SK-N-SH treated with all-trans-retinoic acid at 6 μM for 48 hours (cell line): ENCODE measurements around the gene CD8B.

Experiments
- ATAC-seq: fragments of 200-7000 bp; cut with Tn5 transposase; 3 replicates; pipeline ENCODE4 v1.9.1; 2020; ENCODE audit warnings: mild to moderate bottlenecking, moderate library complexity
- ARNTL ChIP-seq: fragments of 450-650 bp; formaldehyde crosslinking; IDR thresholded peaks from 2 replicates; pipeline ENCODE4 v1.5.0; 2020; ENCODE audit warnings: low read depth, mild to moderate bottlenecking, moderate library complexity, borderline replicate concordance
- BACH2 ChIP-seq: fragments of 250-450 bp; sonication (Bioruptor Pico); IDR thresholded peaks from 2 replicates; pipeline ENCODE4 v1.9.0; 2021; ENCODE audit warnings: mild to moderate bottlenecking, borderline replicate concordance
- CREB5 ChIP-seq: fragments of 250-450 bp; sonication (Bioruptor Pico); IDR thresholded peaks from 2 replicates; pipeline ENCODE4 v1.5.1; 2020; ENCODE audit warnings: low read depth, mild to moderate bottlenecking, moderate library complexity
- CSDC2 ChIP-seq: fragments of 250-450 bp; sonication (Bioruptor Pico); IDR thresholded peaks from 2 replicates; pipeline ENCODE4 v1.5.0; 2020; ENCODE audit warnings: mild to moderate bottlenecking, moderate library complexity
- CSRNP3 ChIP-seq: fragments of 250-450 bp; sonication (Bioruptor Pico); IDR thresholded peaks from 2 replicates; pipeline ENCODE4 v1.5.1; 2021; ENCODE audit warnings: mild to moderate bottlenecking, moderate library complexity
- ESRRG ChIP-seq: fragments of 250-450 bp; sonication (Bioruptor Pico); IDR thresholded peaks from 2 replicates; pipeline ENCODE4 v1.6.1; 2021; ENCODE audit warnings: mild to moderate bottlenecking
- GLIS3 ChIP-seq: fragments of 250-450 bp; sonication (Bioruptor Pico); IDR thresholded peaks from 2 replicates; pipeline ENCODE4 v1.5.0; 2020; ENCODE audit warnings: mild to moderate bottlenecking, moderate library complexity
- ISL1 ChIP-seq: fragments of 250-450 bp; sonication (Bioruptor Pico); IDR thresholded peaks from 2 replicates; pipeline ENCODE4 v2.1.2; 2022; ENCODE audit warnings: mild to moderate bottlenecking, moderate library complexity
- OSR1 ChIP-seq: fragments of 250-450 bp; sonication (Bioruptor Pico); IDR thresholded peaks from 2 replicates; pipeline ENCODE4 v1.8.0; 2022; ENCODE audit warnings: moderate library complexity, mild to moderate bottlenecking, inconsistent platforms
- POU6F1 ChIP-seq: fragments of 250-450 bp; sonication (Bioruptor Pico); IDR thresholded peaks from 2 replicates; pipeline ENCODE4 v1.8.0; 2021; ENCODE audit warnings: low read depth, mild to moderate bottlenecking, moderate library complexity, borderline replicate concordance
- PPARA ChIP-seq: fragments of 250-450 bp; sonication (Bioruptor Pico); IDR thresholded peaks from 2 replicates; pipeline ENCODE4 v1.5.0; 2020; ENCODE audit warnings: mild to moderate bottlenecking, borderline replicate concordance
- SNAI2 ChIP-seq: fragments of 250-450 bp; sonication (Bioruptor Pico); IDR thresholded peaks from 2 replicates; pipeline ENCODE4 v1.5.0; 2020; ENCODE audit warnings: mild to moderate bottlenecking, moderate library complexity
- TCF4 ChIP-seq: fragments of 250-450 bp; sonication (Bioruptor Pico); IDR thresholded peaks from 2 replicates; pipeline ENCODE4 v1.8.0; 2021; ENCODE audit warnings: mild to moderate bottlenecking, moderate library complexity, borderline replicate concordance
- TOX ChIP-seq: fragments of 250-450 bp; sonication (Bioruptor Pico); IDR thresholded peaks from 2 replicates; pipeline ENCODE4 v1.8.0; 2021; ENCODE audit warnings: mild to moderate bottlenecking, moderate library complexity, borderline replicate concordance
- ZC3H10 ChIP-seq: fragments of 250-450 bp; sonication (Bioruptor Pico); IDR thresholded peaks from 2 replicates; pipeline ENCODE4 v1.5.1; 2021; ENCODE audit warnings: mild to moderate bottlenecking, moderate library complexity
- ZFP3 ChIP-seq: fragments of 250-450 bp; sonication (Bioruptor Pico); IDR thresholded peaks from 2 replicates; pipeline ENCODE4 v1.5.0; 2020; ENCODE audit warnings: mild to moderate bottlenecking, moderate library complexity
- ZFP30 ChIP-seq: fragments of 450-650 bp; formaldehyde crosslinking; IDR thresholded peaks from 2 replicates; pipeline ENCODE4 v1.5.0; 2022; ENCODE audit warnings: mild to moderate bottlenecking, moderate library complexity
- ZNF565 ChIP-seq: fragments of 450-650 bp; formaldehyde crosslinking; conservative IDR thresholded peaks from 2 replicates; pipeline ENCODE4 v1.5.0; 2020; ENCODE audit warnings: low read depth, mild to moderate bottlenecking, moderate library complexity
- ZNF70 ChIP-seq: fragments of 450-650 bp; formaldehyde crosslinking; IDR thresholded peaks from 2 replicates; pipeline ENCODE4 v1.5.0; 2020; ENCODE audit warnings: mild to moderate bottlenecking, moderate library complexity
- ZNF8 ChIP-seq: fragments of 450-650 bp; formaldehyde crosslinking; IDR thresholded peaks from 2 replicates; pipeline ENCODE4 v1.5.0; 2020; ENCODE audit warnings: mild to moderate bottlenecking, moderate library complexity
- TF ChIP-seq, protein P1 (sequence below): fragments of 250-450 bp; sonication (Bioruptor Pico); IDR thresholded peaks from 2 replicates; pipeline ENCODE4 v1.8.0; 2020; ENCODE audit warnings: mild to moderate bottlenecking, moderate library complexity, borderline replicate concordance
- TF ChIP-seq, protein P2 (sequence below): fragments of 250-450 bp; sonication (Bioruptor Pico); IDR thresholded peaks from 2 replicates; pipeline ENCODE4 v1.5.0; 2020; ENCODE audit warnings: mild to moderate bottlenecking, moderate library complexity

The CD8B gene

DNA sequence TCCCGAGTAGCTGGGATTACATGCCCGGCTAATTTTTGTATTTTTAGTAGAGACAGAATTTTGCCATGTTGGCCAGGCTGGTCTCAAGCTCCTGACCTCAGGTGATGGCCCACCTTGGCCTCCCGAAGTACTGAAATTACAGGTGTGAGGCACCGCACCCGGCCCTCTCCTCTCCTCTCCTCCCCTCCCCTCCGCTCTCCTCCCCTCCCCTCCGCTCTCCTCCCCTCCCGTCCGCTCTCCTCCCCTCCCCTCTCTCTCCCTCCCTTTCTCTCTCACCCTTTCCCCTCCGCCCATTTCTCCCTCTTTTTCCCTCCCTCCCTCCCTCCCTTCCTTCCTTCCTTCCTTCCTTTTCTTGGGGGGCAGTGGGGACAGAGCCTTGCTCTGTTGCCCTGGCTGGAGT is 28.4 kb downstream of the CD8B start:
- no peak for ATAC-seq
- no peak for TF ChIP-seq PPARA (CRISPR knock-in tag)
- TF ChIP-seq, all 23 proteins: peak for 0

DNA sequence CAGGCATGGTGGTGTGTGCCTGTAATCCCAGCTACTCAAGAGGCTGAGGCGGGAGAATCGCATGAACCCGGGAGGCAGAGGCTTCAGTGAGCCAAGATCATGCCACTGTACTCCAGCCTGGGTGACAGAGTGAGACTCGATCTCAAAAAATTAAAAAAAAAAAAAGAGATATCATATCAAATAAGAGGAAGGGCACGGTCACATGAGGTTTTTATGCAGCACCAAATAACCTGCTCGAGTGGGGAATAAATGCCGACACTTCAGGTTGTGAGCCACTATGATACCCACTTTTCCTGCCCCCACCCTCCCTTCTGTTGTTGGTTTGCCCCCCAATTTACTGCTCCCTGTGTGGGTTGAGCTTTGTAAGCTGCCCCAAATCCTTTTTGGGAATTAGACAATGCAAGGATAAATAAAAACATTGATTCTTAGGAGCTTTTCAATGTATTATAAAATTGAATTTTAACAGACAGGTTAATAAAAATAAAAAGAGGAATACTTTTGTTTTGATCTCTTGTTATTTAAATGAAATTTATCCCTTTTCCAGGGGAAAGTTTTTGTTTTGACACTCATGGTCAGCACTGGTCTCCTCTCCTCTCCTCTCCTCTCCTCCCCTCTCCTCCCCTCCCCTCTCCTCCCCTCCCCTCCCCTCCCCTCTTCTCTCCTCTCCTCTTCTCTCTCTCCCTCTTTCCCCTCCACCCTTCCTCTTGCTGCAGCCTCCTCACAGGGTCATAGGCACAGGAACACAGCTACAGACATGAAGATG is 29.2 kb downstream of the CD8B start:
- TF ChIP-seq GLIS3 (CRISPR knock-in tag) (no peak), TCF4 (CRISPR knock-in tag) (no peak), ZC3H10 (CRISPR knock-in tag) (no peak), ARNTL (CRISPR knock-in tag) (no peak), ISL1 (CRISPR knock-in tag) (no peak), OSR1 (CRISPR knock-in tag) (no peak), ZNF565 (CRISPR knock-in tag) (no peak)
- TF ChIP-seq, protein P1, sequence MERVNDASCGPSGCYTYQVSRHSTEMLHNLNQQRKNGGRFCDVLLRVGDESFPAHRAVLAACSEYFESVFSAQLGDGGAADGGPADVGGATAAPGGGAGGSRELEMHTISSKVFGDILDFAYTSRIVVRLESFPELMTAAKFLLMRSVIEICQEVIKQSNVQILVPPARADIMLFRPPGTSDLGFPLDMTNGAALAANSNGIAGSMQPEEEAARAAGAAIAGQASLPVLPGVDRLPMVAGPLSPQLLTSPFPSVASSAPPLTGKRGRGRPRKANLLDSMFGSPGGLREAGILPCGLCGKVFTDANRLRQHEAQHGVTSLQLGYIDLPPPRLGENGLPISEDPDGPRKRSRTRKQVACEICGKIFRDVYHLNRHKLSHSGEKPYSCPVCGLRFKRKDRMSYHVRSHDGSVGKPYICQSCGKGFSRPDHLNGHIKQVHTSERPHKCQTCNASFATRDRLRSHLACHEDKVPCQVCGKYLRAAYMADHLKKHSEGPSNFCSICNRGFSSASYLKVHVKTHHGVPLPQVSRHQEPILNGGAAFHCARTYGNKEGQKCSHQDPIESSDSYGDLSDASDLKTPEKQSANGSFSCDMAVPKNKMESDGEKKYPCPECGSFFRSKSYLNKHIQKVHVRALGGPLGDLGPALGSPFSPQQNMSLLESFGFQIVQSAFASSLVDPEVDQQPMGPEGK (CRISPR knock-in tag): no peak
- no peak for ATAC-seq

- TF ChIP-seq, protein P2, sequence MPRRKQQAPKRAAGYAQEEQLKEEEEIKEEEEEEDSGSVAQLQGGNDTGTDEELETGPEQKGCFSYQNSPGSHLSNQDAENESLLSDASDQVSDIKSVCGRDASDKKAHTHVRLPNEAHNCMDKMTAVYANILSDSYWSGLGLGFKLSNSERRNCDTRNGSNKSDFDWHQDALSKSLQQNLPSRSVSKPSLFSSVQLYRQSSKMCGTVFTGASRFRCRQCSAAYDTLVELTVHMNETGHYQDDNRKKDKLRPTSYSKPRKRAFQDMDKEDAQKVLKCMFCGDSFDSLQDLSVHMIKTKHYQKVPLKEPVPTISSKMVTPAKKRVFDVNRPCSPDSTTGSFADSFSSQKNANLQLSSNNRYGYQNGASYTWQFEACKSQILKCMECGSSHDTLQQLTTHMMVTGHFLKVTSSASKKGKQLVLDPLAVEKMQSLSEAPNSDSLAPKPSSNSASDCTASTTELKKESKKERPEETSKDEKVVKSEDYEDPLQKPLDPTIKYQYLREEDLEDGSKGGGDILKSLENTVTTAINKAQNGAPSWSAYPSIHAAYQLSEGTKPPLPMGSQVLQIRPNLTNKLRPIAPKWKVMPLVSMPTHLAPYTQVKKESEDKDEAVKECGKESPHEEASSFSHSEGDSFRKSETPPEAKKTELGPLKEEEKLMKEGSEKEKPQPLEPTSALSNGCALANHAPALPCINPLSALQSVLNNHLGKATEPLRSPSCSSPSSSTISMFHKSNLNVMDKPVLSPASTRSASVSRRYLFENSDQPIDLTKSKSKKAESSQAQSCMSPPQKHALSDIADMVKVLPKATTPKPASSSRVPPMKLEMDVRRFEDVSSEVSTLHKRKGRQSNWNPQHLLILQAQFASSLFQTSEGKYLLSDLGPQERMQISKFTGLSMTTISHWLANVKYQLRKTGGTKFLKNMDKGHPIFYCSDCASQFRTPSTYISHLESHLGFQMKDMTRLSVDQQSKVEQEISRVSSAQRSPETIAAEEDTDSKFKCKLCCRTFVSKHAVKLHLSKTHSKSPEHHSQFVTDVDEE (CRISPR knock-in tag): no peak
- TF ChIP-seq ZNF565 (CRISPR knock-in tag): no peak
- no peak for TF ChIP-seq ESRRG (CRISPR knock-in tag)
- TF ChIP-seq POU6F1 (CRISPR knock-in tag): no peak
- TF ChIP-seq CSRNP3 (CRISPR knock-in tag): no peak
- TF ChIP-seq ZFP3: no peak
- no peak for TF ChIP-seq PPARA (CRISPR knock-in tag)
- TF ChIP-seq ZNF70: no peak
- no peak for TF ChIP-seq ISL1 (CRISPR knock-in tag)
- no peak for TF ChIP-seq ZC3H10 (CRISPR knock-in tag)
- no peak for TF ChIP-seq OSR1 (CRISPR knock-in tag)
- no peak for TF ChIP-seq ZFP30 (CRISPR knock-in tag)
- TF ChIP-seq SNAI2: no peak
- TF ChIP-seq TOX (CRISPR knock-in tag): no peak
- no peak for TF ChIP-seq TCF4 (CRISPR knock-in tag)
- no peak for TF ChIP-seq CSDC2 (CRISPR knock-in tag)
- TF ChIP-seq ZNF8 (CRISPR knock-in tag): no peak
- TF ChIP-seq, protein P1 (CRISPR knock-in tag): no peak
- no peak for TF ChIP-seq CREB5 (CRISPR knock-in tag)
- no peak for TF ChIP-seq BACH2 (CRISPR knock-in tag)
- ATAC-seq: no peak
Measured at GRCh38 chr2:86831537-86831936, 30.1 kb downstream of the CD8B start.
